H1 (cell line): Measurements from ENCODE around the gene GFPT1.

Experiments used
- ATF3 ChIP-seq: IDR thresholded peaks from 2 replicates; pipeline ENCODE4 v1.6.1; 2011; ENCODE audit warnings: low read depth, mild to moderate bottlenecking, low read length; ENCODE audit not compliant: insufficient read depth
- CTCF ChIP-seq, 3 experiments: IDR thresholded peaks; 1 replicate in 2 of 3; 2 replicates in 1 of 3; pipeline versions ENCODE4 v1.5.1 to v1.6.1; 2011; ENCODE audit warnings: low read length in 3 of 3, mild to moderate bottlenecking in 3 of 3, inconsistent platforms in 2 of 3, low read depth in 1 of 3, moderate library complexity in 1 of 3; ENCODE audit not compliant: insufficient read depth in 1 of 3; ENCODE audit errors: control extremely low read depth in 1 of 3
- GABPA ChIP-seq: IDR thresholded peaks from 2 replicates; pipeline ENCODE4 v1.6.1; 2011; ENCODE audit warnings: mild to moderate bottlenecking, low read length, moderate library complexity, borderline replicate concordance; ENCODE audit not compliant: insufficient read depth
- KDM1A ChIP-seq: fragments of 200-600, 300-600 bp; sonication (generic); IDR thresholded peaks from 2 replicates; pipeline ENCODE4 v1.7.1; 2016; ENCODE audit warnings: mild to moderate bottlenecking, low read length, borderline replicate concordance
- MAX ChIP-seq: IDR thresholded peaks from 2 replicates; pipeline ENCODE4 v1.6.1; 2012; ENCODE audit warnings: inconsistent platforms
- POLR2A ChIP-seq, 2 experiments: IDR thresholded peaks; 1 replicate in 1 of 2; 2 replicates in 1 of 2; pipeline ENCODE4 v1.6.1; 2011; ENCODE audit warnings: low read depth in 2 of 2, low read length in 2 of 2, mild to moderate bottlenecking in 2 of 2; ENCODE audit errors: control extremely low read depth in 1 of 2
- POLR2AphosphoS5 ChIP-seq: IDR thresholded peaks from 2 replicates; pipeline ENCODE4 v1.6.1; 2011; ENCODE audit warnings: low read depth, low read length
- RFX5 ChIP-seq: IDR thresholded peaks from 2 replicates; pipeline ENCODE4 v1.6.1; 2011; ENCODE audit warnings: low read depth, low read length, improper control_type of control experiment, borderline replicate concordance
- SAP30 ChIP-seq: fragments of 300-600 bp; sonication (generic); IDR thresholded peaks from 2 replicates; pipeline ENCODE4 v1.7.1; 2012; ENCODE audit warnings: low read length, moderate library complexity, mild to moderate bottlenecking, inconsistent platforms; ENCODE audit not compliant: insufficient read depth, insufficient replicate concordance
- TBP ChIP-seq: IDR thresholded peaks from 2 replicates; pipeline ENCODE4 v1.6.1; 2011; ENCODE audit warnings: low read depth, low read length, improper control_type of control experiment
- USF2 ChIP-seq: IDR thresholded peaks from 2 replicates; pipeline ENCODE4 v1.6.1; 2011; ENCODE audit warnings: low read length, improper control_type of control experiment

- TF ChIP-seq CTCF (IDR thresholded peaks at IDR 0.05; ENCODE audit: control extremely low read depth in 1 of 3, insufficient read depth in 1 of 3, low read depth in 1 of 3, low read length in 3 of 3) = no peak
- TF ChIP-seq POLR2A (IDR thresholded peaks at IDR 0.05; ENCODE audit: control extremely low read depth in 1 of 2, low read depth in 2 of 2, low read length in 2 of 2) = no peak
- TF ChIP-seq POLR2AphosphoS5 = no peak
- TF ChIP-seq RFX5 = no peak
- no peak for TF ChIP-seq GABPA
- TF ChIP-seq SAP30 = no peak
- TF ChIP-seq USF2 = no peak
- no peak for TF ChIP-seq MAX
- TF ChIP-seq KDM1A = no peak
- TF ChIP-seq TBP = no peak
- TF ChIP-seq ATF3 = no peak
Observed at GRCh38 chr2:69291004-69291650, 95.9 kb downstream of the GFPT1 start.
